ENCODE measurements around the gene CXCL14. TPM values are rescaled to one million over a fixed set of nuclear protein-coding genes. Genes with fewer than 3 reads are reported as not detected.

The CXCL14 gene
- total and polyA plus RNA-seq, 2 donors (not counting 1 experiment from before 2014, with no cell fraction given): not detected

- Mint-ChIP-seq H3K4me1 (no peaks in the 10 kb centered on the region), H3K4me3 (no peak overlapping the region), H3K9me3 (ENCODE audit: insufficient read depth) (no peaks in the 10 kb centered on the region), H3K27ac (no peak overlapping the region), H3K27me3 (peaks cover 28% of the 10 kb centered on the region)
- no peaks in the 10 kb centered on the region for H3K4me1 ChIP-seq (ENCODE audit: control insufficient read depth in 2 of 2, insufficient read depth in 2 of 2, low read length in 2 of 2)
- H3K9ac ChIP-seq (ENCODE audit: low read length): no peak overlapping the region
- no peaks in the 10 kb centered on the region for H3K9me3 ChIP-seq (ENCODE audit: control extremely low read depth in 1 of 3, control insufficient read depth in 2 of 3, insufficient read depth in 1 of 3, low read length in 2 of 3)
- intact Hi-C loops (cut with micrococcal nuclease): no loop called here
- H3K27me3 ChIP-seq (replicated peaks in 1 of 4; ENCODE audit: control extremely low read depth in 1 of 4, control insufficient read depth in 3 of 4, insufficient read depth in 4 of 4, low read length in 3 of 4): peaks cover 0 to 19% (median 1%) of the 10 kb centered on the region in 4 experiments
- no peaks in the 10 kb centered on the region for H3K79me2 ChIP-seq (ENCODE audit: control insufficient read depth, insufficient read depth, low read length)
- 70% methylated on average over 6 of the region's 9 CpGs for WGBS (ENCODE audit: insufficient coverage)
- no peak overlapping the region for H2AFZ ChIP-seq (ENCODE audit: insufficient read depth, low read depth, low read length, poor library complexity, severe bottlenecking)
- H3K27ac ChIP-seq (ENCODE audit: low read length in 2 of 2): no peak overlapping the region
- no peaks in the 10 kb centered on the region for H3K36me3 ChIP-seq (replicated peaks in 1 of 2; ENCODE audit: control extremely low read depth in 1 of 2, control insufficient read depth in 1 of 2, extremely low read depth in 1 of 2, insufficient read depth in 2 of 2, low read length in 1 of 2)
- no peak overlapping the region for H3K4me2 ChIP-seq (replicated peaks; ENCODE audit: low read depth, low read length, poor library complexity, severe bottlenecking)
- DNase-seq: no peak
- TF ChIP-seq EZH2 (IDR thresholded peaks at IDR 0.05; ENCODE audit: borderline replicate concordance, insufficient read depth, low read depth, low read length, poor library complexity, severe bottlenecking): no peak
- no peak for TF ChIP-seq CTCF (IDR thresholded peaks at IDR 0.05)
- no peak for ATAC-seq (ENCODE audit: low read depth)
- CTCF ChIA-PET: no interaction called here
- POLR2A ChIA-PET: no interaction called here
- no peaks in the 10 kb centered on the region for H4K20me1 ChIP-seq (ENCODE audit: control insufficient read depth, insufficient read depth, low read length, poor library complexity, severe bottlenecking)
- no peak overlapping the region for H3K4me3 ChIP-seq (ENCODE audit: control extremely low read depth in 1 of 5, extremely low read depth in 1 of 5, insufficient read depth in 1 of 5, low read depth in 2 of 5, low read length in 4 of 5)
Measured at GRCh38 chr5:135571902-135572301, 6.9 kb downstream of the CXCL14 start.

- H3K27me3 ChIP-seq (replicated peaks in 1 of 4; ENCODE audit: control extremely low read depth in 1 of 4, control insufficient read depth in 3 of 4, insufficient read depth in 4 of 4, low read length in 3 of 4): peaks cover 0 to 14% (median under 1%) of the 10 kb centered on the region in 4 experiments
Measured at GRCh38 chr5:135571066-135571609, 7.7 kb downstream of the CXCL14 start.

More at GRCh38 chr5:135571066-135571609, 7.7 kb downstream of the CXCL14 start:
- no peaks in the 10 kb centered on the region for H4K20me1 ChIP-seq (ENCODE audit: control insufficient read depth, insufficient read depth, low read length, poor library complexity, severe bottlenecking)
- WGBS (ENCODE audit: insufficient coverage): 90% methylated on average over 9 of the region's 10 CpGs
- no peak for ATAC-seq (ENCODE audit: low read depth)
- ChIA-PET CTCF (interaction anchor here (1.5 kb wide), 1 partner anchor 105 kb away, joined by 3 read pairs; no protein-coding TSS in a partner anchor), POLR2A (no interaction called here)
- Mint-ChIP-seq H3K9me3 (ENCODE audit: insufficient read depth) (no peaks in the 10 kb centered on the region), H3K4me1 (no peaks in the 10 kb centered on the region), H3K4me3 (no peak overlapping the region), H3K27me3 (peaks cover 26% of the 10 kb centered on the region), H3K27ac (no peak overlapping the region)
- H3K4me1 ChIP-seq (ENCODE audit: control insufficient read depth in 2 of 2, insufficient read depth in 2 of 2, low read length in 2 of 2): no peaks in the 10 kb centered on the region
- no peak overlapping the region for H3K4me3 ChIP-seq (ENCODE audit: control extremely low read depth in 1 of 5, extremely low read depth in 1 of 5, insufficient read depth in 1 of 5, low read depth in 2 of 5, low read length in 4 of 5)
- H3K4me2 ChIP-seq (replicated peaks; ENCODE audit: low read depth, low read length, poor library complexity, severe bottlenecking): no peak overlapping the region
- H3K9ac ChIP-seq (ENCODE audit: low read length): no peak overlapping the region
- H2AFZ ChIP-seq (ENCODE audit: insufficient read depth, low read depth, low read length, poor library complexity, severe bottlenecking): no peak overlapping the region
- H3K36me3 ChIP-seq (replicated peaks in 1 of 2; ENCODE audit: control extremely low read depth in 1 of 2, control insufficient read depth in 1 of 2, extremely low read depth in 1 of 2, insufficient read depth in 2 of 2, low read length in 1 of 2): no peaks in the 10 kb centered on the region
- DNase-seq: no peak
- TF ChIP-seq EZH2 (IDR thresholded peaks at IDR 0.05; ENCODE audit: borderline replicate concordance, insufficient read depth, low read depth, low read length, poor library complexity, severe bottlenecking): no peak
- no peak for TF ChIP-seq CTCF (IDR thresholded peaks at IDR 0.05)
- H3K9me3 ChIP-seq (ENCODE audit: control extremely low read depth in 1 of 3, control insufficient read depth in 2 of 3, insufficient read depth in 1 of 3, low read length in 2 of 3): no peaks in the 10 kb centered on the region
- H3K79me2 ChIP-seq (ENCODE audit: control insufficient read depth, insufficient read depth, low read length): no peaks in the 10 kb centered on the region
- intact Hi-C loops (cut with micrococcal nuclease): no loop called here
- no peak overlapping the region for H3K27ac ChIP-seq (ENCODE audit: low read length in 2 of 2)

All from B cell (primary cell).